ENCODE results near the gene DNAJC18. TPM values are rescaled to one million over a fixed set of nuclear protein-coding genes. Genes with fewer than 3 reads are reported as not detected.
A peak's percentile ranks its signal among the peaks of the same experiment; 100 is the strongest.

The DNAJC18 gene
- total RNA-seq, 2 experiments from 2014 or later: 7.5 to 8.7 TPM

DNA sequence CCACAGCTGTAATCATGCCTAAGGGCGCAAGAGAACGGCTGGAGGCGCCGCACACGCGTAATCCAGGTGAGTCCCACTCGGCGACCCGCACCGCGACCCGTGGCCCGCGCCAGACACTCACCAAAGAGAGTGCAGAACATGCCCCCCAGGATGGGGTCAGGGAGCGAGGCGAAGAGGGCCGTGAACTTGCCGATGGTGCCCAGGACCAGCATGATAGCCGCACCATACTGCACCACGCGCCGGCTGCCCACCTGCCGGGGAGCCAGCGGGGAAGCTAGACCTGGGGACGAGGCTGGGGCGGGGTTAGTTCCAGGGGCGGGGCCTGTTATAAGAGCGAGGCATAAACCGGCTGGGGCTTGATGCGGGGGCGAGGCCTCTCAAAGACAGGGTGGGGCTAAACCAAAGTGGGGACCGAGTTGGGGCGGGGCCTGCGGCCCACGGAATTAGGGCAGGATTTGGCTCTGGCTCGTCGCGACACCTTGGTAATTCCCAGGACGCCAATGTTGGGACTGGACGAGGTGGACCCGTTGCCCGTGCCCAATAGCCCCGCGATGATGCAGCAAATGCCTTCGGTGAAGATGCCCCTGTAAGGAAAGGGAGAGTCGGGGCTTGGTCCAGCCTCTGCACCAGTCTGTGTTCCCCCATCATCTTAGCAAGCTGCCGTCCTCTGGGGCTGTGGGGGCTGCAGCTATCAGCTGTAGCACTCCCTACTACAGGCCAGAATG, 61.1 kb downstream of the DNAJC18 start:
- H3K4me3 Mint-ChIP-seq: no peak overlapping the region
- intact Hi-C loops (cut with DNase I, micrococcal nuclease): no loop called here
- ChIA-PET POLR2A (no interaction called here), CTCF (no interaction called here)
- no peak overlapping the region for H3K27ac ChIP-seq (ENCODE audit: low read depth in 1 of 2, low read length in 2 of 2)
- H3K4me1 ChIP-seq (ENCODE audit: insufficient read depth, low read length): no peaks in the 10 kb centered on the region
- H3K36me3 Mint-ChIP-seq (ENCODE audit: low read depth): peaks cover 16% of the 10 kb centered on the region
- DNase-seq (peak in 1 of 14 experiments; percentile 29), ATAC-seq (ENCODE audit: poor library complexity) (no peak)
- no peaks in the 10 kb centered on the region for H3K9me3 Mint-ChIP-seq
- no peaks in the 10 kb centered on the region for H3K4me1 Mint-ChIP-seq (ENCODE audit: low read depth)
- H3K36me3 ChIP-seq (ENCODE audit: insufficient read depth, low read length): peaks cover 6% of the 10 kb centered on the region
- TF ChIP-seq, protein P1, sequence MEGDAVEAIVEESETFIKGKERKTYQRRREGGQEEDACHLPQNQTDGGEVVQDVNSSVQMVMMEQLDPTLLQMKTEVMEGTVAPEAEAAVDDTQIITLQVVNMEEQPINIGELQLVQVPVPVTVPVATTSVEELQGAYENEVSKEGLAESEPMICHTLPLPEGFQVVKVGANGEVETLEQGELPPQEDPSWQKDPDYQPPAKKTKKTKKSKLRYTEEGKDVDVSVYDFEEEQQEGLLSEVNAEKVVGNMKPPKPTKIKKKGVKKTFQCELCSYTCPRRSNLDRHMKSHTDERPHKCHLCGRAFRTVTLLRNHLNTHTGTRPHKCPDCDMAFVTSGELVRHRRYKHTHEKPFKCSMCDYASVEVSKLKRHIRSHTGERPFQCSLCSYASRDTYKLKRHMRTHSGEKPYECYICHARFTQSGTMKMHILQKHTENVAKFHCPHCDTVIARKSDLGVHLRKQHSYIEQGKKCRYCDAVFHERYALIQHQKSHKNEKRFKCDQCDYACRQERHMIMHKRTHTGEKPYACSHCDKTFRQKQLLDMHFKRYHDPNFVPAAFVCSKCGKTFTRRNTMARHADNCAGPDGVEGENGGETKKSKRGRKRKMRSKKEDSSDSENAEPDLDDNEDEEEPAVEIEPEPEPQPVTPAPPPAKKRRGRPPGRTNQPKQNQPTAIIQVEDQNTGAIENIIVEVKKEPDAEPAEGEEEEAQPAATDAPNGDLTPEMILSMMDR (IDR thresholded peaks at IDR 0.05): no peak
- no peak overlapping the region for H3K4me3 ChIP-seq (ENCODE audit: low read length)
- H3K9me3 ChIP-seq (ENCODE audit: control insufficient read depth in 1 of 2, insufficient read depth in 1 of 2, low read length in 2 of 2): peaks cover 0 to 5% of the 10 kb centered on the region in 2 experiments
- no peak overlapping the region for H3K27ac Mint-ChIP-seq
- no peaks in the 10 kb centered on the region for H3K27me3 Mint-ChIP-seq
- no peaks in the 10 kb centered on the region for H3K27me3 ChIP-seq (ENCODE audit: control insufficient read depth in 1 of 2, insufficient read depth in 2 of 2, low read length in 2 of 2)

- Mint-ChIP-seq H3K4me1 (ENCODE audit: low read depth) (no peaks in the 10 kb centered on the region), H3K27me3 (no peaks in the 10 kb centered on the region), H3K27ac (no peak overlapping the region), H3K4me3 (no peak overlapping the region), H3K36me3 (ENCODE audit: low read depth) (peaks cover 23% of the 10 kb centered on the region), H3K9me3 (no peaks in the 10 kb centered on the region)
- intact Hi-C loops (cut with DNase I, micrococcal nuclease): no loop called here
- TF ChIP-seq, protein P1 (IDR thresholded peaks at IDR 0.05): no peak
- Histone ChIP-seq H3K4me3 (ENCODE audit: low read length) (no peak overlapping the region), H3K27ac (ENCODE audit: low read depth in 1 of 2, low read length in 2 of 2) (no peak overlapping the region), H3K27me3 (ENCODE audit: control insufficient read depth in 1 of 2, insufficient read depth in 2 of 2, low read length in 2 of 2) (no peaks in the 10 kb centered on the region), H3K36me3 (ENCODE audit: insufficient read depth, low read length) (peaks cover 11% of the 10 kb centered on the region), H3K9me3 (ENCODE audit: control insufficient read depth in 1 of 2, insufficient read depth in 1 of 2, low read length in 2 of 2) (peaks cover 0 to 5% of the 10 kb centered on the region in 2 experiments), H3K4me1 (ENCODE audit: insufficient read depth, low read length) (no peaks in the 10 kb centered on the region)
- peak in 1 of 14 experiments; percentile 11 for DNase-seq
- ChIA-PET POLR2A (no interaction called here), CTCF (no interaction called here)
- ATAC-seq (ENCODE audit: poor library complexity): no peak
Observed at GRCh38 chr5:139377226-139377625, 62.1 kb downstream of the DNAJC18 start.

DNA sequence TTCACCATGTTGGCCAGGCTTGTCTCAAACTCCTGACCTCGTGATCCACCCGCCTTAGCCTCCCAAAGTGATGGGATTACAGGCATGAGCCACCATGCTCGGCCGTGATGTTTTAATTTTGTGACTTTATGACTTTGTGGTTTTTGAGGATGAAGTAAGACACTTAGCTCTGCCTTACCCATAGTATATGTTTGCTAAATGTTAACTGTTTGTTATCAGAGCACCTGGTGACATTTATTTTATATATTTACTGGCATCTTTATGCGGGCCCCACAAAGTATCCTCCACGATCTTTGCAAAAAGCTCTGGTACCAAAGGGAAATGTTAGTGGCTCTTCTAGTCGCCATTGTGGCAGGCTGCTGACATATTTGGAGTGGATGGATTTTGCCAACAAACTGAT, 63.0 kb downstream of the DNAJC18 start:
- TF ChIP-seq, protein P1 (IDR thresholded peaks at IDR 0.05): no peak
- no peak overlapping the region for H3K4me3 ChIP-seq (ENCODE audit: low read length)
- Mint-ChIP-seq H3K27ac (no peak overlapping the region), H3K9me3 (no peaks in the 10 kb centered on the region), H3K4me3 (no peak overlapping the region), H3K4me1 (ENCODE audit: low read depth) (no peaks in the 10 kb centered on the region), H3K27me3 (no peaks in the 10 kb centered on the region), H3K36me3 (ENCODE audit: low read depth) (peaks cover 32% of the 10 kb centered on the region)
- ATAC-seq (ENCODE audit: poor library complexity) (no peak), DNase-seq (no peak)
- H3K36me3 ChIP-seq (ENCODE audit: insufficient read depth, low read length): peaks cover 19% of the 10 kb centered on the region
- H3K27me3 ChIP-seq (ENCODE audit: control insufficient read depth in 1 of 2, insufficient read depth in 2 of 2, low read length in 2 of 2): no peaks in the 10 kb centered on the region
- H3K27ac ChIP-seq (ENCODE audit: low read depth in 1 of 2, low read length in 2 of 2): no peak overlapping the region
- intact Hi-C loops (cut with DNase I, micrococcal nuclease): no loop called here
- no peaks in the 10 kb centered on the region for H3K4me1 ChIP-seq (ENCODE audit: insufficient read depth, low read length)
- peaks cover 0 to 5% of the 10 kb centered on the region in 2 experiments for H3K9me3 ChIP-seq (ENCODE audit: control insufficient read depth in 1 of 2, insufficient read depth in 1 of 2, low read length in 2 of 2)
- ChIA-PET CTCF (no interaction called here), POLR2A (no interaction called here)

Measured in CD4-positive, alpha-beta T cell (primary cell).